B cell (primary cell): Measurements from ENCODE around the gene PPBP. TPM values are rescaled to one million over a fixed set of nuclear protein-coding genes. Genes with fewer than 3 reads are reported as not detected.

ENCODE experiments used
- ATAC-seq: fragments of 200-7000 bp; cut with Tn5 transposase; one replicate; pipeline ENCODE4 v1.10.0; 2021; ENCODE audit warnings: low read depth, mild to moderate bottlenecking, moderate number of reproducible peaks, moderate library complexity
- CTCF ChIA-PET: fragments of 350-600 bp; sonication (Branson Sonifier 250); formaldehyde crosslinking; loops from one replicate; lab custom pipeline; 2021; ENCODE audit warnings: antibody characterized with exemption, inconsistent platforms; lab: Charles Lee
- POLR2A ChIA-PET: fragments of 350-600 bp; sonication (Branson Sonifier 250); formaldehyde crosslinking; loops from one replicate; lab custom pipeline; 2021; ENCODE audit warnings: antibody characterized with exemption; lab: Charles Lee
- DNase-seq: peaks from one replicate; pipeline ENCODE4 v3.0.0; 2013
- H2AFZ ChIP-seq: 2 replicates; pipeline ENCODE4 v1.6.1; 2012; ENCODE audit warnings: mild to moderate bottlenecking, low read depth, low read length; ENCODE audit not compliant: insufficient read depth, poor library complexity, severe bottlenecking
- H3K27ac ChIP-seq, 2 donors: 1 replicate in 1 of 2; 2 replicates in 1 of 2; pipeline ENCODE4 v1.5.1; 2012 to 2013; ENCODE audit warnings: low read length in 2 of 2, mild to moderate bottlenecking in 2 of 2, moderate library complexity in 1 of 2
- H3K27me3 ChIP-seq, 4 experiments: fragments of 200-600 bp in 1 of 4; sonication (generic) in 1 of 4; replicated peaks in 1 of 4; 1 replicate in 2 of 4; 2 replicates in 2 of 4; pipeline versions ENCODE4 v1.6.1 to v1.7.0; 2013 to 2016; ENCODE audit warnings: low read length in 3 of 4, mild to moderate bottlenecking in 2 of 4, mixed read lengths in 1 of 4, moderate library complexity in 1 of 4; ENCODE audit not compliant: insufficient read depth in 4 of 4, control insufficient read depth in 3 of 4; ENCODE audit errors: control extremely low read depth in 1 of 4
- H3K36me3 ChIP-seq, 2 experiments: replicated peaks in 1 of 2; 1 replicate in 1 of 2; 2 replicates in 1 of 2; pipeline versions ENCODE4 v1.6.1 to v1.7.1; 2013; ENCODE audit warnings: low read length in 1 of 2; ENCODE audit not compliant: insufficient read depth in 2 of 2, control insufficient read depth in 1 of 2; ENCODE audit errors: control extremely low read depth in 1 of 2, extremely low read depth in 1 of 2
- H3K4me1 ChIP-seq, 2 donors: fragments of 200-600 bp in 1 of 2; sonication (generic) in 1 of 2; 1 replicate in 1 of 2; 2 replicates in 1 of 2; pipeline versions ENCODE4 v1.5.1 to v1.6.1; 2013 to 2017; ENCODE audit warnings: low read length in 2 of 2; ENCODE audit not compliant: control insufficient read depth in 2 of 2, insufficient read depth in 2 of 2
- H3K4me2 ChIP-seq: replicated peaks from 2 replicates; pipeline ENCODE3; 2012; ENCODE audit warnings: mild to moderate bottlenecking, low read depth, low read length; ENCODE audit not compliant: poor library complexity, severe bottlenecking
- H3K4me3 ChIP-seq, 5 experiments: fragments of 200-600 bp in 1 of 5; sonication (generic) in 1 of 5; 1 replicate in 3 of 5; 2 replicates in 2 of 5; pipeline versions ENCODE4 v1.5.1 to v1.7.0; 2011 to 2016; ENCODE audit warnings: low read length in 4 of 5, mild to moderate bottlenecking in 4 of 5, low read depth in 2 of 5, control low read depth in 1 of 5, moderate library complexity in 1 of 5; ENCODE audit not compliant: insufficient read depth in 1 of 5; ENCODE audit errors: control extremely low read depth in 1 of 5, extremely low read depth in 1 of 5
- H3K79me2 ChIP-seq: fragments of 200-600 bp; sonication (generic); one replicate; pipeline ENCODE4 v1.6.0; 2016; ENCODE audit warnings: low read length; ENCODE audit not compliant: control insufficient read depth, insufficient read depth
- H3K9ac ChIP-seq: fragments of 200-600 bp; sonication (generic); 2 replicates; pipeline ENCODE4 v1.6.1; 2017; ENCODE audit warnings: mild to moderate bottlenecking, low read length, moderate library complexity
- H3K9me3 ChIP-seq, 3 donors: one replicate each; pipeline versions ENCODE4 v1.6.1 to v1.7.1; 2013; ENCODE audit warnings: low read length in 2 of 3; ENCODE audit not compliant: control insufficient read depth in 2 of 3, insufficient read depth in 1 of 3; ENCODE audit errors: control extremely low read depth in 1 of 3
- H4K20me1 ChIP-seq: 2 replicates; pipeline ENCODE4 v1.6.0; 2012; ENCODE audit warnings: mild to moderate bottlenecking, low read length; ENCODE audit not compliant: insufficient read depth, control insufficient read depth, poor library complexity, severe bottlenecking
- H3K27ac Mint-ChIP-seq: one replicate; pipeline ENCODE4 v1.8.0; 2021; ENCODE audit warnings: mixed read lengths
- H3K27me3 Mint-ChIP-seq: one replicate; pipeline ENCODE4 v1.8.0; 2021; ENCODE audit warnings: mixed read lengths
- H3K4me1 Mint-ChIP-seq: one replicate; pipeline ENCODE4 v1.8.0; 2021; ENCODE audit warnings: mixed read lengths
- H3K4me3 Mint-ChIP-seq: one replicate; pipeline ENCODE4 v1.8.0; 2021; ENCODE audit warnings: mixed read lengths
- H3K9me3 Mint-ChIP-seq: one replicate; pipeline ENCODE4 v1.8.0; 2022; ENCODE audit warnings: mixed read lengths; ENCODE audit not compliant: insufficient read depth
- CTCF ChIP-seq: fragments of 200-600 bp; IDR thresholded peaks from one replicate; pipeline ENCODE4 v1.8.0; 2022; ENCODE audit warnings: antibody characterized with exemption, mild to moderate bottlenecking
- EZH2 ChIP-seq: IDR thresholded peaks from 2 replicates; pipeline ENCODE4 v1.6.1; 2012; ENCODE audit warnings: borderline replicate concordance, low read depth, mild to moderate bottlenecking, moderate library complexity, low read length; ENCODE audit not compliant: insufficient read depth, poor library complexity, severe bottlenecking
- WGBS: methylation state at CpG from one replicate; pipeline ENCODE4 v1.1.5; 2013; ENCODE audit warnings: missing lambda C conversion rate; ENCODE audit not compliant: insufficient coverage; 5-methylcytosine and 5-hydroxymethylcytosine counted together
- intact Hi-C: fragments of 100-400 bp; cut with micrococcal nuclease; formaldehyde crosslinking; loops from one replicate; pipeline ENCODE4 v1.10.0; 2022
- polyA plus RNA-seq: library from polyadenylated mRNA; depleted of rRNA; stranded (reverse); fragments of >200 nt; gene quantifications from 2 replicates; pipeline ENCODE4 v1.2.3, GENCODE V29; 2012
- total RNA-seq, 2 donors: library from RNA; stranded (reverse); fragments of 120-200 nt in 1 of 2; gene quantifications; 1 replicate in 1 of 2; 2 replicates in 1 of 2; pipeline versions ENCODE4 v1.2.3 to v1.2.4, GENCODE V29; 2013 to 2022

The PPBP gene
- total and polyA plus RNA-seq, 2 donors (not counting 1 experiment from before 2014, with no cell fraction given), result 0.42 to 0.43 TPM

GRCh38 chr4:74018116-74018515 is 30.1 kb upstream of the PPBP start:
- no peak overlapping the region for H3K4me3 ChIP-seq
- no peak overlapping the region for H3K27ac Mint-ChIP-seq
- TF ChIP-seq CTCF (no peak), EZH2 (no peak)
- POLR2A ChIA-PET, result no interaction called here
- intact Hi-C loops, result no loop called here
- no peaks in the 10 kb centered on the region for H3K4me1 ChIP-seq
- no peaks in the 10 kb centered on the region for H3K79me2 ChIP-seq
- no peaks in the 10 kb centered on the region for H3K9me3 Mint-ChIP-seq
- no peaks in the 10 kb centered on the region for H3K4me1 Mint-ChIP-seq
- H3K9ac ChIP-seq, result no peak overlapping the region
- CTCF ChIA-PET, result no interaction called here
- no peaks in the 10 kb centered on the region for H3K27me3 ChIP-seq
- ATAC-seq (no peak), DNase-seq (no peak)
- no peaks in the 10 kb centered on the region for H4K20me1 ChIP-seq
- no peaks in the 10 kb centered on the region for H3K9me3 ChIP-seq
- no peak overlapping the region for H3K4me2 ChIP-seq
- no peak overlapping the region for H3K4me3 Mint-ChIP-seq
- no peaks in the 10 kb centered on the region for H3K36me3 ChIP-seq
- H2AFZ ChIP-seq, result no peak overlapping the region
- H3K27ac ChIP-seq, result no peak overlapping the region
- H3K27me3 Mint-ChIP-seq, result no peaks in the 10 kb centered on the region

GRCh38 chr4:74016068-74016467 is 28.1 kb upstream of the PPBP start:
- intact Hi-C loops, result no loop called here
- no peak overlapping the region for H3K27ac ChIP-seq
- Mint-ChIP-seq H3K4me3 (no peak overlapping the region), H3K9me3 (no peaks in the 10 kb centered on the region), H3K4me1 (no peaks in the 10 kb centered on the region), H3K27ac (no peak overlapping the region), H3K27me3 (peaks cover 2% of the 10 kb centered on the region)
- H3K9ac ChIP-seq, result no peak overlapping the region
- no peak overlapping the region for H3K4me3 ChIP-seq
- POLR2A ChIA-PET, result no interaction called here
- no peaks in the 10 kb centered on the region for H3K27me3 ChIP-seq
- ATAC-seq, result no peak
- no peak overlapping the region for H2AFZ ChIP-seq
- no peaks in the 10 kb centered on the region for H3K4me1 ChIP-seq
- H3K9me3 ChIP-seq, result no peaks in the 10 kb centered on the region
- no peaks in the 10 kb centered on the region for H3K79me2 ChIP-seq
- H3K36me3 ChIP-seq, result no peaks in the 10 kb centered on the region
- TF ChIP-seq CTCF (no peak), EZH2 (no peak)
- DNase-seq, result no peak
- CTCF ChIA-PET, result no interaction called here
- no peaks in the 10 kb centered on the region for H4K20me1 ChIP-seq
- no CpG with 5 or more reads among the region's 1 CpG for WGBS
- H3K4me2 ChIP-seq, result no peak overlapping the region
